HG03066 (cell line): ENCODE measurements around the gene EARS2.
"Not testable (repeated sequence)": the region's sequence is repeated elsewhere in the genome, so short reads cannot be mapped to it uniquely, and the experiment has no call there.

Experiments used
- ATAC-seq: cut with Tn5 transposase; IDR thresholded peaks from one replicate; pipeline ENCODE4 v1.9.1; 2021; ENCODE audit warnings: low read depth; ENCODE audit not compliant: unreplicated experiment

EARS2 gene

GRCh38 chr16:23556881-23557778, at the start of gene EARS2, which contains the start of gene UBFD1:
Gene EARS2, minus strand, starts transcription at chr16:23557350. Its CDS starts 7 bp downstream, at chr16:23557343.
Gene UBFD1, plus strand, starts transcription at chr16:23557727. Its CDS starts 16 bp downstream, at chr16:23557743.
- ATAC-seq: peak; percentile 93

GRCh38 chr16:23597003-23597756, 40.0 kb upstream of the EARS2 start:
- no peak for ATAC-seq

GRCh38 chr16:23595951-23596720, 39.0 kb upstream of the EARS2 start, which contains the start of gene NDUFAB1:
Gene NDUFAB1, minus strand, starts transcription at chr16:23596316. Its CDS starts 26 bp downstream, at chr16:23596290.
- peak; percentile 90 for ATAC-seq

GRCh38 chr16:23595246-23595950, 38.2 kb upstream of the EARS2 start:
- peak; percentile 13 for ATAC-seq

GRCh38 chr16:23594186-23594585, 37.0 kb upstream of the EARS2 start:
- no peak for ATAC-seq

- ATAC-seq: no peak
Observed at GRCh38 chr16:23590181-23590580, 33.0 kb upstream of the EARS2 start.

- no peak for ATAC-seq
Observed at GRCh38 chr16:23587726-23588125, 30.6 kb upstream of the EARS2 start.

- ATAC-seq: no peak
Observed at GRCh38 chr16:23584186-23585076, 27.3 kb upstream of the EARS2 start.

GRCh38 chr16:23583271-23583670, 26.1 kb upstream of the EARS2 start:
- not testable (repeated sequence) for ATAC-seq

- ATAC-seq: no peak
Observed at GRCh38 chr16:23581764-23582163, 24.6 kb upstream of the EARS2 start.

GRCh38 chr16:23580391-23580790, 23.2 kb upstream of the EARS2 start:
- no peak for ATAC-seq

GRCh38 chr16:23579371-23579770, 22.2 kb upstream of the EARS2 start:
- ATAC-seq: no peak

- ATAC-seq: no peak
Observed at GRCh38 chr16:23578101-23578830, 21.1 kb upstream of the EARS2 start.

- no peak for ATAC-seq
Observed at GRCh38 chr16:23577493-23577892, 20.3 kb upstream of the EARS2 start.

GRCh38 chr16:23575834-23576233, 18.7 kb upstream of the EARS2 start:
- ATAC-seq: no peak

- ATAC-seq: no peak
Observed at GRCh38 chr16:23573817-23574216, 16.7 kb upstream of the EARS2 start.

GRCh38 chr16:23572394-23572793, 15.2 kb upstream of the EARS2 start:
- ATAC-seq: no peak

GRCh38 chr16:23571895-23572294, 14.7 kb upstream of the EARS2 start:
- no peak for ATAC-seq
